ENCODE results near the gene PCDHGA9.
"Not testable (repeated sequence)": the region's sequence is repeated elsewhere in the genome, so short reads cannot be mapped to it uniquely, and the experiment has no call there.

Gene PCDHGA9

DNA sequence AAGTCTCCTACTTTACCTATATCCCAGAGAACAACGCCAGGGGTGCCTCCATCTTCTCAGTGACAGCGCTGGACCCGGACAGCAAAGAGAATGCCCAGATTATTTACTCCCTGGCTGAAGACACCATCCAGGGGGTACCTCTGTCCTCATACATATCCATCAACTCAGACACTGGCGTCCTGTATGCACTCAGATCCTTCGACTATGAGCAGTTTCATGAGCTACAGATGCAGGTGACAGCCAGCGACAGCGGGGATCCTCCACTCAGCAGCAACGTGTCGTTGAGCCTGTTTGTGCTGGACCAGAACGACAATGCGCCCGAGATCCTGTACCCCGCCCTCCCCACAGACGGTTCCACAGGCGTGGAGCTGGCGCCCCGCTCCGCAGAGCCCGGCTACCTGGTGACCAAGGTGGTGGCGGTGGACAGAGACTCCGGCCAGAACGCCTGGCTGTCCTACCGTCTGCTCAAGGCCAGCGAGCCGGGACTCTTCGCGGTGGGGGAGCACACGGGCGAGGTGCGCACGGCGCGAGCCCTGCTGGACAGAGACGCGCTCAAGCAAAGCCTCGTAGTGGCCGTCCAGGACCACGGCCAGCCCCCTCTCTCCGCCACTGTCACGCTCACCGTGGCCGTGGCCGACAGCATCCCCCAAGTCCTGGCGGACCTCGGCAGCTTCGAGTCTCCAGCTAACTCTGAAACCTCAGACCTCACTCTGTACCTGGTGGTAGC lies 12.1 kb downstream of the PCDHGA9 start:
- DNase-seq (ENCODE audit: low spot score), result not testable (repeated sequence)

DNA sequence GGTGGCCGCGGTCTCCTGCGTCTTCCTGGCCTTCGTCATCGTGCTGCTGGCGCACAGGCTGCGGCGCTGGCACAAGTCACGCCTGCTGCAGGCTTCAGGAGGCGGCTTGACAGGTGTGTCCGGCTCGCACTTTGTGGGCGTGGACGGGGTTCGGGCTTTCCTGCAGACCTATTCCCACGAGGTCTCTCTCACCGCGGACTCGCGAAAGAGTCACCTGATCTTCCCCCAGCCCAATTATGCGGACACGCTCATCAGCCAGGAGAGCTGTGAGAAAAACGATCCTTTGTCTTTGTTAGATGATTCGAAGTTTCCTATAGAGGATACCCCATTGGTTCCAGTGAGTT lies 12.7 kb downstream of the PCDHGA9 start:
- DNase-seq (ENCODE audit: low spot score), result not testable (repeated sequence)

- peak; percentile 72 for DNase-seq (ENCODE audit: low spot score)
Observed at GRCh38 chr5:141417494-141418172, 15.1 kb downstream of the PCDHGA9 start, which contains the start of gene PCDHGB7. Gene PCDHGB7, plus strand, starts transcription at chr5:141417677. Its CDS starts 183 bp downstream, at chr5:141417860.

- no peak for DNase-seq (ENCODE audit: low spot score)
Observed at GRCh38 chr5:141419074-141419880, 16.7 kb downstream of the PCDHGA9 start.

- peak; percentile 61 for DNase-seq (ENCODE audit: low spot score)
Observed at GRCh38 chr5:141420855-141421488, 18.4 kb downstream of the PCDHGA9 start, which contains the start of gene PCDHGA11. Gene PCDHGA11, plus strand, starts transcription at chr5:141421051. Its CDS starts 177 bp downstream, at chr5:141421228.

GRCh38 chr5:141421489-141421855 lies 18.9 kb downstream of the PCDHGA9 start:
- no peak for DNase-seq (ENCODE audit: low spot score)

- DNase-seq (ENCODE audit: low spot score), result no peak
Observed at GRCh38 chr5:141422742-141423291, 20.2 kb downstream of the PCDHGA9 start.

GRCh38 chr5:141427783-141428426 lies 25.3 kb downstream of the PCDHGA9 start:
- DNase-seq (ENCODE audit: low spot score), result no peak

DNA sequence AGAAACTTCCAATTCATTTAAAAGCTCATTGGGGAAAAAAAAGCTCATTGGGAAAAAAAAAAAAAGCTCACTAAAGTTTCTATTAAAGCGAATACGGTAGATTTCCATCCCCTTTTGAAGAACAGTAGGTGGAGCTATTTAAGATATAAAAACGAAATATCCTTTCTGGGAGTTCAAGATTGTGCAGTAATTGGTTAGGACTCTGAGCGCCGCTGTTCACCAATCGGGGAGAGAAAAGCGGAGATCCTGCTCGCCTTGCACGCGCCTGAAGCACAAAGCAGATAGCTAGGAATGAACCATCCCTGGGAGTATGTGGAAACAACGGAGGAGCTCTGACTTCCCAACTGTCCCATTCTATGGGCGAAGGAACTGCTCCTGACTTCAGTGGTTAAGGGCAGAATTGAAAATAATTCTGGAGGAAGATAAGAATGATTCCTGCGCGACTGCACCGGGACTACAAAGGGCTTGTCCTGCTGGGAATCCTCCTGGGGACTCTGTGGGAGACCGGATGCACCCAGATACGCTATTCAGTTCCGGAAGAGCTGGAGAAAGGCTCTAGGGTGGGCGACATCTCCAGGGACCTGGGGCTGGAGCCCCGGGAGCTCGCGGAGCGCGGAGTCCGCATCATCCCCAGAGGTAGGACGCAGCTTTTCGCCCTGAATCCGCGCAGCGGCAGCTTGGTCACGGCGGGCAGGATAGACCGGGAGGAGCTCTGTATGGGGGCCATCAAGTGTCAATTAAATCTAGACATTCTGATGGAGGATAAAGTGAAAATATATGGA lies 27.9 kb downstream of the PCDHGA9 start, which contains the start of gene PCDHGA12:
TSS of gene PCDHGA12 (plus strand) at position 176 of the 782 bp plus-strand sequence. CDS start at position 429, 253 bp downstream.
- peak; percentile 84 for DNase-seq (ENCODE audit: low spot score)

DNA sequence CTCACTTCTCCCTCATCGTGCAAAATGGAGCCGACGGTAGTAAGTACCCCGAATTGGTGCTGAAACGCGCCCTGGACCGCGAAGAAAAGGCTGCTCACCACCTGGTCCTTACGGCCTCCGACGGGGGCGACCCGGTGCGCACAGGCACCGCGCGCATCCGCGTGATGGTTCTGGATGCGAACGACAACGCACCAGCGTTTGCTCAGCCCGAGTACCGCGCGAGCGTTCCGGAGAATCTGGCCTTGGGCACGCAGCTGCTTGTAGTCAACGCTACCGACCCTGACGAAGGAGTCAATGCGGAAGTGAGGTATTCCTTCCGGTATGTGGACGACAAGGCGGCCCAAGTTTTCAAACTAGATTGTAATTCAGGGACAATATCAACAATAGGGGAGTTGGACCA lies 28.7 kb downstream of the PCDHGA9 start:
- DNase-seq (ENCODE audit: low spot score), result no peak

- not testable (repeated sequence) for DNase-seq (ENCODE audit: low spot score)
Observed at GRCh38 chr5:141432308-141432707, 29.7 kb downstream of the PCDHGA9 start.

DNA sequence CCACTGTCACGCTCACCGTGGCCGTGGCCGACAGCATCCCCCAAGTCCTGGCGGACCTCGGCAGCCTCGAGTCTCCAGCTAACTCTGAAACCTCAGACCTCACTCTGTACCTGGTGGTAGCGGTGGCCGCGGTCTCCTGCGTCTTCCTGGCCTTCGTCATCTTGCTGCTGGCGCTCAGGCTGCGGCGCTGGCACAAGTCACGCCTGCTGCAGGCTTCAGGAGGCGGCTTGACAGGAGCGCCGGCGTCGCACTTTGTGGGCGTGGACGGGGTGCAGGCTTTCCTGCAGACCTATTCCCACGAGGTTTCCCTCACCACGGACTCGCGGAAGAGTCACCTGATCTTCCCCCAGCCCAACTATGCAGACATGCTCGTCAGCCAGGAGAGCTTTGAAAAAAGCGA lies 30.1 kb downstream of the PCDHGA9 start:
- DNase-seq (ENCODE audit: low spot score), result not testable (repeated sequence)

DNA sequence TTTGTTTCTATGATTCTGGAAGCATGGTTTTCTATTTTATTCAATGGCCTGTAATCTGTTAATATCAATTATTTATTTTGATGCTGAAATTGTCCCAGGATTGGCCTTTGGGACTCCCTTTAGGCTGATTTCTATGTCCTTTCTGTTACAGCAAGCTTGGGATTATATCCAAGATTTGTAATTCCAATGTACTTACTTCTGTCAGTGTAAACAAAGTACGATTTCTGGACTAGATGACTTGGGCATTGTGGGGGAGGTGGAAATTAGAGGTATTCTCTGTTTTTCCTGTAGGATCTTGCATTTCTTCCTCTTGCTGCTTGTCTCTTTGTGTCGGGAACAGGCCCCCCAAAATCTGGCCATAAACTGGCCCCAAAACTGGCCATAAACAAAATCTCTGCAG lies 31.4 kb downstream of the PCDHGA9 start:
- no peak for DNase-seq (ENCODE audit: low spot score)

DNA sequence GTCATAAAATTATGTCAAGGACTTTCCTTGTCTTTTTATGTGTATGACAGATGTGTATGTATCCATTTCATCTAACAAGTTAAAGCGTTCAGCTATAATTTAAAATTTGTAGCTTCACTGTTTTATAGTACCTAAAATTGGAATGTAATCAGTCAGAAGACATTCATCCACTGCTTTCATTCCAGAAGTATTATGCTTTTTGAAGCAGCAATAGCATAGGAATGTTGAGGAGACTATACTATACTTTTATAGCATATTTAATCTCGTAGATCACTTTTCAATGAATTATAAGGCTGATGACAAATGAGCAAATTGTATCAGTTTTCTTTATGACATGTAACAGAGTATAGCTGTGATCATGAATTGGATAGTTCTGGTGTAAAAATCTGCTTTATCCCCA lies 34.6 kb downstream of the PCDHGA9 start:
- no peak for DNase-seq (ENCODE audit: low spot score)

- peak; percentile 39 for DNase-seq (ENCODE audit: low spot score)
Observed at GRCh38 chr5:141439411-141440141, 37.0 kb downstream of the PCDHGA9 start.

DNA sequence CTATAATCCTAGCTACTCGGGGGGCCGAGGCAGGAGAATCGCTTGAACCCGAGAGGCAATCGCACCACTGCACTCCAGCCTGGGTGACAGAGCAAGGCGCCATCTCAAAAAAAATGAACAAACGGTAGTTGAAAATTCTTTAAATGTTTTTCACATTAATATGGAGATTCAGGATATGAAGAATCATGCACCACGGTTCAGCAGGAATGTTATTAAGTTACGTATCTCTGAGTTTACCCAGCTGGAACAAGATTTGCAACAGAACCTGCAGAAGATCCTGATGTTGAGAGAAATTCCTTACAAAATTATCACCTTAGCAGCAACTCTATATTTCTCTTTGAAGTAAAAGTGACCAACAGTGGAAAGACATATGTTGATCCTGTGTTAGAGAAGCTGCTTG lies 37.8 kb downstream of the PCDHGA9 start:
- DNase-seq (ENCODE audit: low spot score), result no peak

DNA sequence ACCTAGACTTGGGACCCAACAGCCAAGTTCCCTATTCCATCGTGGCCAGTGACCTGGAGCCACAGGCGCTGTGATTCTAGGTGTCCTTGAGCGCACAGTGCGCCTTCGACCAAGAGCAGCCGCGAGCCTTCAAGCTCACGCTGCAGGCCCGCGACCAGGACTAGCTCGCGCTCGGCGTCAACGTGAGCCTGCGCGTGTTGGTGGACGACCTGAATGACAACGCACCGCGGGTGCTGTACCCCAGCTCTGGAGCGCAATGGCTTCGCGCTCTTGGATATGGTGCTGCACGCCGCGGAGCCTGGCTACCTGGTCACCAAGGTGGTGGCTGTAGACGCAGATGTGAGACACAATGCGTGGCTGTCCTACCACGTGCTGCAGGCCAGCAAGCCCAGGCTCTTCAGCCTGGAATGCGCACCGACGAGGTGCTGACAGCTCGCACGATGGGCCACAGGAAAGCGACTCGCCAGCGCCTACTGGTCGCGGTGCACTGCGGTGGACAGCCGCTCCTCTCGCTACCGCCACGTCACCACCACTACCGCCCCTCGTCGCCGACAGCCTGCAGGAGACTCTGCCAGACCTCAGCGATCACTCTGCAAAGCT lies 39.1 kb downstream of the PCDHGA9 start:
- DNase-seq (ENCODE audit: low spot score), result no peak
